HG02852 (cell line): ENCODE data around the gene SLC25A1.
"Not testable (repeated sequence)": the region's sequence is repeated elsewhere in the genome, so short reads cannot be mapped to it uniquely, and the experiment has no call there.

Experiments used
- ATAC-seq: cut with Tn5 transposase; IDR thresholded peaks from one replicate; pipeline ENCODE4 v1.9.1; 2021; ENCODE audit warnings: mild to moderate bottlenecking, moderate library complexity; ENCODE audit not compliant: unreplicated experiment

Gene SLC25A1

DNA sequence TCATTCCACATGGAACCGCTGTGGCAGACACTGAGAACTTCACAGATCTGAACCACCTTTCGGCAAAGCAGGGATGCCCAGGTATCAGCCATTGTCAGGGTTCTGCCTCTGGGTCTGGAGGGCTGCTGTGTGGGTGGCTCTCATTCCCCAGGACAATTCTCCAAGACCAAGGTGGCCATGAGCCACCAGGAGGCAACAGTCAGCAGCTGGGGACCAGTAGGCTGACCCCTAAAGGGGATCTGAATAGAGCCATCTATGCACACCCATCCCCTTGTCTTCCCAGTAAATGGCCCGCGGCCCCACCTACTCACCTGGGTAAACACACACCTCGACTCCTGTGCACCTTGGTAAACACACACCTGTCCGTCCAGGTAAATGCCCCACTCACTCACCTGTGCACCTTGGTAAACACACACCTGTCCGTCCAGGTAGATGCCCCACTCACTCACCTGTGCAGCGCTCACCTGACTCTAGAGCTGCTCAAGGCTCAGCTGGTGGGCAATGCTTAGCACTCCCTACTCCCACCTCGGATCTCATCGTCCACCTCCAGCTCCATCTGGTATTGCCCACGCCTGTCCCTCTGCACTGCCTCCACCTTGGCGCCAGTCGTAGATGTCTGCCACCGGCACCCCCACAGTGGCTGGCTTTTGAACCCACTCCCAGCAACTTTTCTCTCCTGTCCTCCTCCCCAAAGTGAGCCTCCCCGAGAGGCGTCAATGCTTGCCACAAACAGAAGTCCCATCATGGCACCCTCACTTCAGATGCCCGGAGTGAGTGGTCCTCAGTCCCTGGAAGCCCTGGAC, 10.2 kb downstream of the SLC25A1 start:
- no peak for ATAC-seq

- ATAC-seq: no peak
These were observed 11.2 kb downstream of the SLC25A1 start for GRCh38 chr22:19167106-19167869.

DNA sequence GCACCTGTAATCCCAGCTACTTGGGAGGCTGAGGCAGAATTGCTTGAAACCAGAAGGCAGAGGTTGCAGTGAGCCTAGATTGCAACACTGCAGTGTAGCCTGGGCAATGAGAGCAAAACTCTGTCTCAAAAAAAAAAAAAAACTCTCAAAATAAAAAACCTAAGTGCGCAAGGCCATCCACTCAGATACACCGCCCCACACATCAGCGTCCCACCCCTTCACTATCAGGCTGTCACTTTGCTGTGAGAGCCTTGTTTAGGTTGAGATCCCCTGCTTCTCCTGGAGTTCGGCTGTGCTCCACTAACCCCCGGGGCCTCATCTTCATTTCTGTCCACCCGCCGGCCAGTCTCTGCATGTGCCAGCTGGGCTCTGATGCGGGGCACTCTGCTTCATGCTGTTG, 12.1 kb downstream of the SLC25A1 start:
- no peak for ATAC-seq

DNA sequence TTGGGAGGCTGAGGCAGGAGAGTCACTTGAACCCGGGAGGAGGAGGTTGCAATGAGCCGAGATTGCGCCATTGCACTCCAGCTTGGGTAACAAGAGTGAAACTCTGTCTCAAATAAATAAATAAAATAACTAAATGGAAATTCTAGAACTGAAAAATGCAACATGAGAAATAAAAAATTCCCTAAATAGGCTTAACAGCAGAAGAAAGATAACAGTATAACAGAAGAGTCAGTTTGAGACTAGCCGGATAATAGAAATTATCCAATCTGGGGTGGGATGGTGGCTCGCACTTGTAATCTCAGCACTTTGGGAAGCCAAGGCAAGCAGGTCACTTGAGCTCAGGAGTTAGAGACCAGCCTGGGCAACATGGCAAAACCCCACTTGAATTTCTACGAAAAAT, 14.1 kb downstream of the SLC25A1 start:
- ATAC-seq: no peak

DNA sequence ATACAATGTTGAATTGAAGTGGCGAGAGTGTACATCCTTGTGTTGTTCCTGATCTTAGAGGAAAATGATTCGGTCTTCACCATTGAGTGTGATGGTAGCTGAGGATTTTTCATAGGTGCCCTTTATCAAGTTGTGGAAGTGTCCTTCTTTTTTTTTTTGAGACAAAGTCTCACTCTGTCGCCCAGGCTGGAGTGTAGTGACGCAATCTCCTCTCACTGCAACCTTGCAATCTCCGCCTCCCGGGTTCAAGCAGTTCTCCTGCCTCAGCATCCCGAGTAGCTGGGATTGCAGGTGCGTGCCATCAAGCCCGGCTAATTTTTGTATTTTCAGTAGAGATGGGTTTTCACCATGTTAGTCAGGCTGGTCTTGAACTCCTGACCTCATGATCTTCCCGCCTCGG, 19.9 kb downstream of the SLC25A1 start:
- ATAC-seq: not testable (repeated sequence)

DNA sequence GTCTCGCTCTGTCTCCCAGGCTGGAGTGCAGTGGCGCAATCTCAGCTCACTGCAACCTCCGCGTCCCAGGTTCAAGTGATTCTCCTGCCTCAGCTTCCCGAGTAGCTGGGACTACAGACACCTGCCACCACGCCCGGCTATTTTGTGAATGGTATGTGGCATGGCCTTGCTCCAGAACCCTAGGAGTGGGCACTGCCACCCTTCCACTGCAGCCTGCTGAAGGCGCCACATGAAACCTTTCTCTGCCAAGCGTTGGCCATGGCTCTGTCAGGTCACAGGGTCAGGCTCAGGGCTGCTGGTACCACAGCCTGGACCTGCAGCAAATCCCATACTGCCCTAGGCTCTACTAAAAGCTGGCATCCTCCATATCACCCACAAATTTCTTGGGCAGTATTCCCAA, 22.4 kb downstream of the SLC25A1 start:
- ATAC-seq: not testable (repeated sequence)

GRCh38 chr22:19152942-19153883, 25.3 kb downstream of the SLC25A1 start:
- ATAC-seq: no peak

- no peak for ATAC-seq
These were observed 27.0 kb downstream of the SLC25A1 start for GRCh38 chr22:19151329-19152191.

GRCh38 chr22:19150482-19151328, 27.8 kb downstream of the SLC25A1 start:
- ATAC-seq: no peak

GRCh38 chr22:19149991-19150390, 28.5 kb downstream of the SLC25A1 start, which contains the start of gene GSC2:
TSS of gene GSC2 (minus strand) at chr22:19150292. CDS start at chr22:19150283, 9 bp downstream.
- ATAC-seq: no peak

DNA sequence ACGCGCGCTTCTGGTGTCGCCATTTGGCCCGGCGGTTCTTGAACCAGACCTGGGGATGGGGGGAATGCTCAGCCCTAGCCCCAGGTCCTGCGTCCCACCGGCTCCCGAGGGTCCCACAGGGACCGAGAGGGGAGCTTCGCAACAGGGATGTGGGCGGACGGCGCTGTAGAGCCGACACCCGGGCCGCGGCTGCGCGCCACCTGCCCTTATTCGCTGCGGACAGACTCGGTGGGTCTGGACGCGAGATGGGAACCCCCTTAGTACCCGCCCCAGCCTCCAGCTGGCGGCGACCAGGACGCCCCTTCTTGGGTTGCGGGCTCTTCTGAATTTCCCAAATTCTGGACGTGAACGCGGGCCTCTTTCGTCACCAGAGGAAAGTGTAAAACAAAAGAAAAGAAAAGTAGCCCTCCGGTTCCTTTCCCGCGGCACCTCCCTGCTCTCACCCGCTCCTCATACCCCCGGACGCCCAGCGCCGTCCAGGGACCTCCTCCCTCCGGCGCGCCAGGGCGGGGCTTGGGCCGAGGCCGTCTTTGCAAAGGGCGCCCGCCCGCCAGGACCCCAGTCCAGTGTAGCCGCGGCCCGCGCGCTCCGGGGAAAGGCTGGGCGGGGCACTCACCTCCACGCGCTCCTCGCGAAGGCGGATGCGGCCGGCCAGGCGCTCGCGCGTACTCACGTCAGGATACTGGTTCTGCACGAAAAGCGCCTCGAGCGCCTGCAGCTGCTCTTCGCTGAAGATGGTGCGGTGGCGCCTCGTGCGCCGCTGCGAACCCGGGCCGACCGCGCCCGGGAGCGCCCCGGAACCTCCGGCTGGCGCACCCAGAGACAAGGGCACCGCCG, 29.3 kb downstream of the SLC25A1 start:
- ATAC-seq: no peak

DNA sequence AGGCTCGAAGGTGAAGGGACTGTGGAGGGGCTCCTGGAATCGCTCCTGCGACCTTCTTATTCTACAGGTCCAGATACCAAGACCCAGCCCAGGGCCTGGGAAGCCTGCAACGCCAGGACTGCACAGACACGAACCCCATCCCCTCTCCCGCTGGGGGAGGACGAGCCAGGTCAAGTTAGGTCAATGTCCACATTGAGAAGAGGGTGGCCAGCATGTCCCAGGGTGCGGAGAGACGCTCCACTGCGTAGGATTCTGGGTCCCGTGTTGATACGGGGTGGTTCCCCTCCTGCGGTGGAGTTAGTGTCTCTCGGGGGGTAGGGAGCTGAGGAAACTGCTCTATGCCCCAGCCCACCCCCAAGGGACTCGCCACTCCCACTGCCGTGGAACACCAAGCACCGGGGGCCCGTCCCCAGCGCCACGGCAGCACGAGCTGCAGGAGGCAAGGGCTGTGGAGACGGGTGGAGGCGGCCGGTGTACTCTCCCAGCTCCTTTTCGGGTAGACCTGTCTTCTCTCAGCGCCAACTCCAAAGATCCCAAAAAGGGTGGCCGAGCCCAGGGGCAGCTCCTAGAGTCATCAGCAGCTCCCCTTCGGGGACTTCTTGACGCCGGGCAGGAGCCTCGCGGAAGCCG, 30.0 kb downstream of the SLC25A1 start:
- no peak for ATAC-seq

DNA sequence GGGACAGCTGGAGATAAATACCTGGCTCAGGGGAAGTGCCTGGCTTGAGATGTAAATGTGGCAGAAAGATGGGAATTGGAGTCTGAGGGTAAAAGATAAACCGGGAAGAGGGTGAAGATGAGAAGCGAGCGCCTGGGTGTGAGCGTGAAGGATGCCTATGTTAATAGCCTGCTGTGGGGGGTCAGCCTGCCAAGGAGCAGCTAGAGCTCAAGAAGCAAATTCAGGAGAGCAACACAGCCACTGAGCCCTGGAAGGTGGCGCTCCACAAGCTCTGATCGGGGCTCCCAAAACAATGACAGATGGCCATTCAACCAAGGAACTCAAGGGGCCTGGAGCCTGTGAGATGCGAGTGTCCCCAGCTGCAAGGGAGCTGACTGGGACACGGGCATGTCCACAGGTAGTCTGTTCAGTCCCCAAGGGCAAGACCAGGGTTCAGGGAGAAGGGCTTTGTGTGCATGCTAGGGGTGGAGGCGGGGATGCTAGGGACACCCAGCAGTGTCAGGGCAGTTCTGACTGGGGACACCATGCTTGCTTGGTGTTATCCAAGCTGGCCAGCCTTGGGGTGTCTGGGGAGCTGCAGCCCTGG, 31.2 kb downstream of the SLC25A1 start:
- ATAC-seq: no peak

- no peak for ATAC-seq
These were observed 32.1 kb downstream of the SLC25A1 start for GRCh38 chr22:19146215-19146968.

DNA sequence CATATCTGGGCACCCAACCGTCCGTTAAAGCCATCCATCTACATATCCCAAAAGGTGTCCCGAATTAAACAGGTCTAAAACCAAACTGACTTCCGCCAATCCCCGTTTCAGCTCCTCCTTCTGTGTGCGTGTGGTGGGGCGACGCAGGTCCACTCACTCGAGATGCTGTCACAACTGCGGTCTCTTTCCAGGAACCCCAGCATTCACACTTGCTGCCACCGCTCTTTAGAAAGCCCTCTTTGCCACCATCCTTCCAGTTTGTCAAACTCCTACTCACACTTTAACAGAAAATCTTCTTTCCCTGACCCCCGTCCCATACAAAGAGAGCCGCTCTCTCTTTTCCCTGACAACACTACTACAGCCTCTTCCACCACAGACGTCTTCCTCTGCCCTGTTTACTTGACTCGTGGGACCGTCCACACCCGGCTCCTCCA, 34.6 kb downstream of the SLC25A1 start:
- no peak for ATAC-seq

DNA sequence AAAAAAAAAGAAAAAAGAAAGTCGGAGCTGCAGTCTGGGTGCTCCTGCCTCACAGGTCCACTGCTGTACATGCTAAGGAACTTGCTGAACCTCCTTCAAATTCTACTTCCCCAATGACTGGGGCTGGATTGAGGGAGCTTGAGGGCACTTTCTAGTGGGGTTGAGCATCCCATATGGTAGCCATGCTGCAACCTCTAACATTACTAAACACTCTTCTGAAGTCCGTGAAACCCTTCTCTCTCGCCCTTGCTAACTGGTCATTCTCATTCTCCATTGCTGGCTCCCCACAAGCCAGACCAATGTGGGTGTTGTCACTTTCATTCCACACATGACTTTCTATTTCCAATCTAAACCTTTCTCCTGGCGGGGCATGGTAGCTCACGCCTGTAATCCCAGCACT, 35.3 kb downstream of the SLC25A1 start:
- no peak for ATAC-seq

- ATAC-seq: no peak
These were observed 36.1 kb downstream of the SLC25A1 start for GRCh38 chr22:19142394-19142793.
